H54 (cell line): ENCODE results near the gene CCR2.
"Not testable (repeated sequence)": the region's sequence is repeated elsewhere in the genome, so short reads cannot be mapped to it uniquely, and the experiment has no call there.

Source experiments
- DNase-seq: peaks from one replicate; pipeline ENCODE4 v3.0.0; 2011; ENCODE audit warnings: low spot score, mixed read lengths; ENCODE audit not compliant: insufficient read length
- FAIRE-seq: peaks from 3 replicates; lab custom pipeline; 2011; peaks lifted over from hg19 to GRCh38; lab: Jason Lieb, UNC
- POLR2A ChIP-seq: IDR thresholded peaks from 2 replicates; pipeline ENCODE4 v1.6.1; 2011; ENCODE audit warnings: low read depth, mild to moderate bottlenecking, low read length

CCR2 gene

GRCh38 chr3:46353647-46354410 is at the start of gene CCR2:
TSS of gene CCR2 (plus strand) at chr3:46354111. CDS start at chr3:46357528, 3,417 bp downstream.
- FAIRE-seq (no peak), DNase-seq (no peak)
- no peak for TF ChIP-seq POLR2A

DNA sequence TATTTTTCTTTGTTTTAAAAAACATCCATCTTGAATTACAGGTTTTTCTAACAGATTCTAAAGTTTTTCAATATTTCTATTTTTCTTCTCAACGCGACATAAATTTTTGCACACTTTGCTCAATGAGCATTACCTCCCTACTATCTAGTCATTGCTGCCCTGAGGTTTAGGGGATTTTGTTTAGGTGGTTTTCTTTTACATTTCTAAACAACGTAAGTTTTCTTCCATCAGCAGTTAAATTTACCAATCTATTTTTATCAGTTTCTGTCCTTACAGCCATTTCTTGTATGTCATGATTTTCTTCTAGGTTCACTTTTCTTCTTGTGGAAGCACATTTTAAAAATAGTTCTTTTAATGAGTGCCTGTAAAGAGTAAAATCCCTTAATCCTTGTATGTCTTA is 49.2 kb upstream of the CCR2 start:
- no peak for TF ChIP-seq POLR2A
- no peak for FAIRE-seq
- no peak for DNase-seq

- DNase-seq (no peak), FAIRE-seq (no peak)
- TF ChIP-seq POLR2A = no peak
Measured at GRCh38 chr3:46312991-46313390, 40.9 kb upstream of the CCR2 start.

DNA sequence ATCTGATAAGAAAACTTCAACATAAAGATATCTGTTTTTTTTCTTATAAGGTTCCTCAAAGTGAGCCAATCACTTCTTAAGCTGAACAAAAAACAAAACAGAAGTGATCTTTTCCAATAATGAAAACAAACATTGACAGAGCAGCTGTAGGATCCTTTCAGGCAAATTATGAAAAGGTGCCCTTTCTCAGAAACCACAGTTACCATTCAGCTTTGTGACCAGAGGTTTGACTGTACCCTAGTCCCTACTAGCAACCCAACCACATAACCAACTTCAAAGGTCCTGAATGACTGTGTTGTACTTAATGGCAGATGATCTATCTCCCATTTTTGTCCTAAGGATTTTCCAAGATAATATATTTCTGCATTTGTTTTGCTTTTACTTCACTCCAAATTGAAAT is 39.4 kb upstream of the CCR2 start:
- FAIRE-seq (no peak), DNase-seq (no peak)

DNA sequence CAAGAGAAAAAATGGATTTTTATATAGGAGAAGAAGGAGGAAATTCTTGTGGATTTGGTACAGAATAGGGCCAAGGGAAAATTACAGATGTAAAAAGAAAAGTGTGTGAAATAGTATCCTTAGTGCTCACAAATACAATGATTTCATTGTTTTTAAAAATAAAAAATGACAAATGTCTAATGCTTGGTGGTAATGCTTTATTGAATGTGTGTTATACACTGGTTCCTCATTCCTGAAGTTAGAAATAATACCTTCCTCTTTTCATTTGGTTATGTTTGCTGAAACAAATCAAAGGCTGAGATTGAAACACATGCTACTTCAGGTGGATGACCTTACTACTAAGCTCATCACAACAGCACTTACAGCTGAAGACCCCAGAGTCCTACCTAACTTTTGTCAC is 37.7 kb upstream of the CCR2 start:
- no peak for DNase-seq
- FAIRE-seq = no peak
- TF ChIP-seq POLR2A = no peak

More for the DNA sequence above, 39.4 kb upstream of the CCR2 start:
- no peak for TF ChIP-seq POLR2A

GRCh38 chr3:46318207-46318927 is 35.5 kb upstream of the CCR2 start:
- no peak for FAIRE-seq
- no peak for DNase-seq
- no peak for TF ChIP-seq POLR2A

GRCh38 chr3:46321461-46322104 is 32.3 kb upstream of the CCR2 start:
- no peak for FAIRE-seq
- no peak for TF ChIP-seq POLR2A
- DNase-seq = no peak

DNA sequence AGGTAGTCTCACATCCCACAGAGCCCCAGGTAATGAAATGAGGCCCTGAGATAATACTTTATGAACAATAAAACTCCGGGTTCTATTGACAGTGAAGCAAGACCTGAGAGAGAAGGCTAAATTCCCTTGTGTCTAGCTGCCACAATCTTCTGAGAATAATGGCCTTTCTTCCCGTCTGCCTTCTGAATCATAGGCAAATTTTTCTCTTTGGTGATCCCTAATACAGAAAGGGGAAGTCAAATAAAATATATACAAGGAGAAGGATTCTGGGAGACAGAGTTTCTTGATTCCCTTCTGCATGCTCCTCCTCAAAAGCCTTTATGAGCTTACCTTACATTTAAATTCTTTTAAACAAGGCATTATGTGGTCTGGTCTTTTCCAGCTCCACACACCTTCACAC is 29.9 kb upstream of the CCR2 start:
- no peak for FAIRE-seq
- DNase-seq = no peak
- TF ChIP-seq POLR2A = no peak

DNA sequence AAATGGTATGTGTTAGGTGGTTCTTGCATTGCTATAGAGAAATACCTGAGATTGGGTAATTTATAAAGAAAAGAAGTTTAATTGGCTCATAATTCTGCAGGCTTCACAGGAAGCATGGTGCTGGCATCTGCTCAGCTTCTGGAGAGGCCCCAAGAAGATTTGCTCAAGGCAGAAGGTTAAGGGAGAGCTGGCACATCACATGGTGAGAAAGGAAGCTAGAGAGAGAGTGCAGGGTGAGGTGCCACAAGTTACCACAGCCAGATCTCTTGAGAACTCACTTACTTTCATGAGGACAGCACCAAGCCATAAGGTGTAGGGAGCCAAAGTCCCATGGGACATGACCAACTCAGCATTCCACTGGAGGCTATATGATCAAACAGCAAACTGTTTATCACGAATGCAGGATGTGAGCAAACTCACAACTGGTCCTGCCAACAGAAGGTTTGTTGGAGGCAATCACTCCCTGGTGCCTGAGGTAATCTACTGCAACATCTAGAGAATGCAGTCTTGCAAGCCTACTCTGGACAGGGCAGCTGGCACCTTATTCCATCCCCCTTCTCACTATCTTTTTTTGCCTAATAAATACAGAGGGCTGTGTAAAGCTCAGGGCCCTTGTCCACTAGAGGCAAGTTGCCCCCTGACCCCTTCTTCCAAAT is 28.1 kb upstream of the CCR2 start:
- DNase-seq (no peak), FAIRE-seq (no peak)
- TF ChIP-seq POLR2A = no peak

- not testable (repeated sequence) for DNase-seq, FAIRE-seq
Measured at GRCh38 chr3:46330676-46331075, 23.2 kb upstream of the CCR2 start.

DNA sequence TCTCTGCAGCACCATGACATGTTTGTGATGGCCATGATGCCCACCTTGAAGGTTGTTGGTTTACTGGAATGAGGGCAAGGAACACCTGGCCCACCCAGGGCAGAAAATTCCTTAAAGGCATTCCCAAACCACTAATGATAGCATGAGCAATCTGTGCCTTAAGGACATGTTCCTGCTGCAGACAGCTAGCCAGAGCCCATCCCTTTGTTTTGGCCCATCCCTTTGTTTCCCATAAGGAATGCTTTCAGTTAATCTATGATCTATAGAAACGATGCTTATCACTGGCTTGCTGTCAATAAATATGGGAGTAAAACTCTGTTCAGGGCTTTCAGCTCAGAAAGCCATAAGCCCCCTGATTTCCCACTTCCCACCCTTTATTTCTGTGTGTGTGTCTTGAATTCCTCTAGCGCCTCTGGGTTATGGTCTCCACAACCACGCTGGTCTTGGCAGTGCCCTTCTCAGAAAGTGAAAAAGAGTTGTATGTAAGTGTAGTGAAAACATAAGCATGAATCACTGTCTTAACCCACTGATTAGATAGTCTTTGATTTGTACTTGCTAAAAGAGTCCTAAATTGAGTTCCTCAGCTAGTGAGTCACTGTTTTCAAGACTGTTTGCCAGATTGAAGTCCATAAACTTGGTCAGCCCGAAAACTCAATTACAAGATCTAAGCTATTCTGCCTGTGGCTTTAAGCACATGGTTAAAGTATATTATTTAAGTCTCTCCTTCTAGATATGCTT is 19.0 kb upstream of the CCR2 start:
- DNase-seq = no peak
- TF ChIP-seq POLR2A = no peak
- FAIRE-seq = no peak

- FAIRE-seq (no peak), DNase-seq (no peak)
- no peak for TF ChIP-seq POLR2A
Measured at GRCh38 chr3:46335541-46335940, 18.4 kb upstream of the CCR2 start.

GRCh38 chr3:46337911-46338310 is 16.0 kb upstream of the CCR2 start:
- DNase-seq = no peak
- FAIRE-seq = no peak
- TF ChIP-seq POLR2A = no peak
